Eye (tissue), 1 donor: Measurements from ENCODE around the gene EPHB3.

Experiments
- DNase-seq: peaks from one replicate; pipeline ENCODE4 v3.0.0-alpha.2; 2015

EPHB3 gene

GRCh38 chr3:184561061-184561912, at the start of gene EPHB3:
Gene EPHB3 (plus strand): TSS chr3:184561785. CDS start chr3:184562236, 451 bp downstream.
- peak; percentile 100 for DNase-seq

- DNase-seq, result no peak
Measured at GRCh38 chr3:184512621-184513020, 49.0 kb upstream of the EPHB3 start.

DNA sequence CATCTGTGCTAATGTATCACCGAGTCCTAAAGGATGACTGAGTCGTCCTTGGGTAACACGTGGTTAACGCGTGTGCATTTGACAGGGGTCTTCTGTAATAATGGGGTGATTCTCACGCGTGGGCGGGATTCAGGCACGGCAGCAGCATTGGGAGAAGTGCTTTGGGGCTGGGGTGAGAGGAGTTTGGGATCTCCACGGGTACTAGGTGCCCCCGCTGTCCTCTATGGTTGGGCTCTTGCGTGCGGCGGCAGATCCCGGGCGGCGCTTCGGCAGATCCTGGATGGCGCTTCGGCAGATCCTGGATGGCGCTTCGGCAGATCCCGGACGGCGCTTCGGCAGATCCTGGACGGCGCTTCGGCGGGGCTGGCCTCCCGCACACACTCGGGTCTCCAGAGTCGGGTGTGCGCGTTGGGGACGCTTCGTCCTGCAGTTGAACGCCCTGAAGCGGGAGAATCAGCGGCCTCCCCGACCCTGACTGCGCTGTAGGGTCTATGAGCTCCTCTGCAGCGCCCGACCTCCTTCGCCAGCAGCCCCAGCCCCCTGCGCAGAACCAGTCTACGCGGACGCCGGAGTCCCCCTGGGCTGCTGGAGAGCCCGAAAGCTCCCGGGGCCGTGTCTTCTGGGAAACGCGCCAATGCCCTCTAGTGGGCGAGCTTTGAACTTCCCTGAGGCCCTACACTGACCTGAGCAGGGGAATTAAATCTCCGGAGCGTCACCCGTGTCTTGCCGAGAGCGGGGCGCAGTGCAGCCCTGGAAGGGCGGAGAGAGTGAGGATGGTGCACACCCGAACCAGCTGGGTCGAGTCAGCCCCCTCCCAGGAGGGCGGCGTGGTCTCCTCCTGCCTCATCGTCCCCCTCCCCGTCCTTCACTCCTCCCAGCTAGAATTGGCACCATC, 48.1 kb upstream of the EPHB3 start:
- DNase-seq, result peak; percentile 95

DNA sequence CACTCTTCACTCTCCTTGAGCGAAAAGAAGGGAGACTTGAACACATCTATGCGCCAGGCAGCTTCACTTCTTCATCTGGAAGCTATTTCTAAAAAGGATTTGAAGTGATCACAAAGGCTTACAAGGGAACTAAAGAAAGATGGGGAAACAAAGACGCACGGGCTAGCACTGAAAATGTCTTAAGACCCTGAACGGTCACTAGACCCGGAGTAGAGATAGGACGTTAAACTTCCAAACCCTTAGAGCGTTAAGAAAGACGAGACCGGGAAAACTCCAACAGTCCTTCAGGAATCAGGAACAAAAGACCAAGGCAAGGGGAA, 47.5 kb upstream of the EPHB3 start:
- no peak for DNase-seq

- no peak for DNase-seq
Measured at GRCh38 chr3:184523825-184524615, 37.6 kb upstream of the EPHB3 start.

DNA sequence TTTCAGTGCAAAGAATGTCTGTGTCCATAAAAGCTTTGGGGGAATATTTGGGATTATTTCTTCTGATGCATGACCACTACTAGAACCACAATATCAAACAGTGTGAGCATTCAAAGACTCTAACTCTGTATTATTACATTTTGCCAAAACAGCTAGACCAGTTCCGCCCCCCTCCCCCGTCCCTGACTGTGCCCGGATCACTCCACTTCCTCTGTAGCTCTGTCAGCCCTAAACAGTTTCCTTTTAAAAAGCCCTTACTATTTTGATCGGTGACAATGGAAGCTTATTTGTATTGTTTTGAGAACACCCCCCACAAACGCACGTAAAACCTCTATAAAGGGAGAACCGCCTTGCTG, 36.6 kb upstream of the EPHB3 start:
- peak; percentile 29 for DNase-seq

- peak; percentile 58 for DNase-seq
Measured at GRCh38 chr3:184525337-184526087, 36.1 kb upstream of the EPHB3 start.

- no peak for DNase-seq
Measured at GRCh38 chr3:184526088-184526433, 35.5 kb upstream of the EPHB3 start.

DNA sequence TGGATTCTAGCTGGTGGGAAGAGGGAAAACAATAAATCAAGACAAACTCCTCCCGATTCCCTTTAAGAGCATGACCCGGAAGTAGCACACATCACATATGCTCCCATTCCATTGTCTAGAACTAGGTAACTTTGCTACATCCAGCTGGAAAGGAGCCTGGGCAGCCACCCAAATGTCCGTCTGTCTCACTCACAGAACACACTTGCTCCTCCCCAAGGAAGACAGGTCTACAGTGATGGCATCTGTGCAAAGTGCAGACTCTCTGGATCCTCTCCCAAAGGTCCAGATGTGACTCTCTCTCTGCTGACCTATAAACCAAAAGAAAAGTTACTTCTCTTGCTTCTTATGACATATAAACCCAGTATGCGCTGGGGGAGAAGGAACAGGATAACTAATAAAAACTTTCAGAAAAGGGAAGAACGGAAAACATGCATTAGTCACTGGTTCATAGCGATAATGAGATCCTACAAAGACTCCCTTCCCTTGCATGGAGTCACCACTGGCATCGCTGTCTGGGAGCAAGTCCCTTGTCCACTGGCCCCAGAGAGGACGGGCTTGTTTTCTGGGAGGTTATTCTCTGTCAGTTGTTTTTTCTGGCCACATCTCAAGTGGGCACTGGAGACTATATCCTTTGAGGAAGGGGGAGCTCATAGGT, 29.8 kb upstream of the EPHB3 start:
- DNase-seq, result no peak

GRCh38 chr3:184532940-184533732, 28.4 kb upstream of the EPHB3 start:
- DNase-seq, result no peak

DNA sequence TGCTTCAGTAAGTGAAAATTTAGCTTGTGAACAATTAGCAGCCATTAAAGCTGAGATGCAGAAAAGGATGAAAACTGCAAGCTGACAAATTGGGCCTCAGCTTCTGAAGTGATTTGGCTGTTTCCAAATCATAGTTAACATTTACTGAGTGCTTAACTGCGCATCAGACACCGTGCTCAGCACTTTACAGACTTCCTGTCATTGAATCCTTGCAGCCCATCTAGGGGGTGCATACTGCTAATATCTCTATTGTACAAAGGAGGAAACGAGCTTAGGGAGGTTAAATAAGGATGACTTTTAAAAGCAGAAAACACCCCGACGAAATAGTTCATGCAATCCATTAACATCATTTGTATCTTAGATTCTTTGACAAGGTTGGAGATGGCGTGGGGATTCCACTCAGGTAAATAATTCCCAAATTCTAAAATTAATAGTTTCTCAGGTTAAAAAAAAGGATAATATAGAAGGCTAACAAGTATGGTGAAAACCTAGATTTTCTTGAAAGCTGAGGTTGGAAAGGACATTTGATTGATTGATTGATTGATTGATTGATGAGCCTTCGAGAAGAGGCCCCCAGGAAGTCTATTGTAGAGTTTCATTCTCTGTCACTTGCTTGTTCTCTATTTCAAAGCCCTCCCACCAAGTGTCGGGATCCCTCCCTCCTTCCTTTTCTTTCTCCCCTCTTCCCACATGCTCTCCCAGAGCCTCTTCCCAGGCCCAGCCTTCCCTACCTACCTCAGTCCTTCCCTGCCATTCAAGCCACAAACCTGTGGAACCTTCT, 23.5 kb upstream of the EPHB3 start:
- DNase-seq, result no peak

DNA sequence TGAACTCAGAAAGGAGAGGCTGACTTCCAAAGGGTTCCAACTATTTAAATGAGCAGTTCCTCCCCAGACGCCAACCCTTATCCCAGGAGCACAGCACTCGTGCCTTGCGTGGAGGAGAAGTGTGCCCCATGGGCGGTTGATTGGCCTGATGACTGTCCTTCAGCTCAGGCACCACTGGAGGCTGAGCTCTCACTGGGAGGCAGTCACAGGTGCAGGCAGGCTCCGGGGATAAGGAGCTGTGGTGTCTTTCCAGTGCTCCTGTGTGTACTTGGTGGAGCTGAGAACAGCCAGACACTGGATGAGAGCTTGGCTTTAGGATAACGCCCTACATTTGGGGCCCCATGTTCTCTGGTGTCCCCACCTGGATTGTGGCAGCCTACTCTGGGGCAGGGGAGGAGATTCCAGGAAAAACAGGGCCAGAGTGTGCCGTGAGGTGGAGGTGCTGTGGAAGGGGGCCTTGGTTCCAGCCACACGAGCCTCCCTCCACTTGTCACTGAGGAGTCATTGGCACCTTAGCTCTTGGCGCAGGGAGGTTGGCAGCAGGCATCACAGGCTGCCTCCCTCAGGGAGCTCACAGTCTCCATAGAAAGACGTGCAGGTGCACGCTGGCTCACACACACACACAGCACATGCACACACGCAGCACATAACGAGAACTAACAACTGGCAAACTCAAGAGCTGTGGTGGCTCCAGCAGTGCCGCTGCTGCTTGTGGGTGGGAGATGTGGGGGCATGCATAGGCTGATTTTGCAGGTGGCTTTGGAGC, 22.7 kb upstream of the EPHB3 start:
- DNase-seq, result no peak

DNA sequence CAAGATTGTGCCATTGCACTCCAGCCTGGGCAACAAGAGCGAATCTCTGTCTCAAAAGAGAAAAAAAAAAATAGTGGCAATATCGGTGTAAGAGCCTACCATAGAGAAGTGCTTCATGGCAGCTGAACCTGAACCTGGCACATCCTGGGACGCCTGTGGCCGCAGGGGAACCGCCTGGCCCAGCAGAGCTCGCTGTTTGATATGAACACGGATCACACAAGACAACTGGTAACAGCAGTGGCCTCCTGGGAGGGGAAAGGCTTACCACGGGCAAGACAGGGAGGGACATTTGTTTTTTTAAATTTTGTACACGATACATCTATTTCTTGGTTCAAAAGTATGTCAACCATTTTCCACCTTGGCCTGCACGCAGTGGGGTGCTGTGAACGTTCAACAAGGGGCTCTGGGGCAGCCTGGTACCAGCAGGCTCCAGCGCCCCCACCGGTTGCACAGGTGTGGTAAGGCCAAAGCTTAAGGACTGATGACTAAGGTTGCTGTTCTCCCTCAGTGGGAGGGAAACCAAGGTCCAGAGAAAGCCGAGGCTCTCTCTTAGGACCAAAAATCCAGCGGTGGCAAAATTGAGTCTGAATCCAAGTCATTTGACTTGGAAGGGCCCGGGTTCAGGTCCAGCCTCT, 21.7 kb upstream of the EPHB3 start:
- DNase-seq, result no peak

- DNase-seq, result peak; percentile 68
Measured at GRCh38 chr3:184540777-184541681, 20.6 kb upstream of the EPHB3 start.

- no peak for DNase-seq
Measured at GRCh38 chr3:184541886-184542562, 19.6 kb upstream of the EPHB3 start.

DNA sequence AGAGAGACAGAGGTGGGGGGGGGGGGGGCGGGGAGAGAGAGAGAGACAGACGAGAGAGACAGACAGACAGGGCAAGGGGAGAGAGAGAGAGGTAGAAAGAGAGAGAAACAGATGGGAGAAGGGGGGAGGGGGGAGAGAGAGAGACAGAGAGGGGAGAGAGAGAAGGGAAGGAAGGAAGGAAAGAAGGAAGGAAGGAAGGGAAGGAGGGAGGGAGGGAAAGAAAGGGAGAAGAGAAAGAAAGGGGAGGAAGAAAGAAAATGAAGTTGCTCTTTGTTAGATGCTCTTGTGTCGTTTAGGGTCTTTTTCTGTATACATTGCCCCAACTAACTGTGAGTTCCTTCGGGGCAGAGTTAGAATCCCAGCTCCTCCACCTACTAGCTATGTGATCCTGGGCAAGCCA, 19.0 kb upstream of the EPHB3 start:
- DNase-seq, result no peak

DNA sequence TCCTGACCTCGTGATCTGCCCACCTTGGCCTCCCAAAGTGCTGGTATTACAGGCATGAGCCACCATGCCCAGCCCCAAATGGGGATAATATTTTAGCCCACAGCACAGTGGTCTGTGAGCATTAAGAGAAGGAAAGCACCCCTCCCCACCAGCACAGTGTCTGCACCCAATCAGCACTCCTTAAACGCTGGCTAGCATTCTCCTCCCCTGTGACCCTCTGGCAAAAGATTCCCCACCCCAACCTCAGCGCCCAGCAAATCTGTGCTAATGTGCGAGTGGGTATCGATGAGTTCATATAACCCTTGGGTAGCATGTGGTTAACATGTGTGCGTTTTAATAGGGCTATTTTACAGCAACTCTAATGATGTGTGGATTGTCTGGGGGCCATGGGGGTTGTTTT, 18.3 kb upstream of the EPHB3 start:
- DNase-seq, result no peak
